K562 (cell line): ENCODE results near the gene PRCC. TPM values are rescaled to one million over a fixed set of nuclear protein-coding genes. Genes with fewer than 3 reads are reported as not detected.

Experiments used
- ATAC-seq: fragments of 200-7000 bp; cut with Tn5 transposase; 3 replicates; pipeline ENCODE4 v1.9.1; 2020; ENCODE audit warnings: moderate library complexity
- BruUV-seq: library from RNA; stranded (reverse); fragments of 400-500 nt; replicated peaks from 2 replicates; lab custom pipeline; 2021; lab: Mats Ljungman, UMichigan
- CTCF ChIA-PET: fragments of 300-600 bp; formaldehyde crosslinking; extraction: SDS; loops from one replicate; lab custom pipeline; 2021; ENCODE audit warnings: low intra/inter-chr PET ratio; lab: Yijun Ruan, JAX
- POLR2A ChIA-PET: fragments of 300-600, 350-650 bp; sonication (Branson Sonifier 250); formaldehyde crosslinking; extraction: SDS; loops from one replicate; lab custom pipeline; 2021; ENCODE audit warnings: antibody characterized with exemption, inconsistent platforms; lab: Yijun Ruan, JAX
- DNase-seq, 4 experiments: peaks; one replicate each; pipeline versions ENCODE4 v3.0.0 to v3.0.0-alpha.2; 2011 to 2018; ENCODE audit warnings: low spot score in 3 of 4, mixed read lengths in 3 of 4; ENCODE audit errors: extremely low read depth in 1 of 4
- FAIRE-seq: peaks from 2 replicates; lab custom pipeline; 2011; peaks lifted over from hg19 to GRCh38; lab: Jason Lieb, UNC
- H2AFZ ChIP-seq: 2 replicates; pipeline ENCODE4 v1.6.0; 2011; ENCODE audit warnings: low read depth, low read length, control low read depth, inconsistent platforms
- H3K27ac ChIP-seq: fragments of 200-600 bp; 3 replicates; pipeline ENCODE4 v1.8.0; 2011; ENCODE audit warnings: low read depth, mild to moderate bottlenecking, control low read depth, inconsistent platforms, low read length, moderate library complexity, mixed read lengths; ENCODE audit errors: extremely low read depth
- H3K27me3 ChIP-seq, 2 experiments: fragments of 300-600 bp in 1 of 2; 2 replicates in 1 of 2; 3 replicates in 1 of 2; pipeline versions ENCODE4 v1.6.0 to v1.8.0; 2011; ENCODE audit warnings: inconsistent platforms in 2 of 2, low read length in 2 of 2, mild to moderate bottlenecking in 1 of 2, mixed read lengths in 1 of 2, moderate library complexity in 1 of 2; ENCODE audit not compliant: control insufficient read depth in 2 of 2, insufficient read depth in 2 of 2
- H3K36me3 ChIP-seq: fragments of 300-600 bp; 3 replicates; pipeline ENCODE4 v1.8.0; 2011; ENCODE audit warnings: mild to moderate bottlenecking, low read length, inconsistent platforms; ENCODE audit not compliant: control insufficient read depth, insufficient read depth
- H3K4me1 ChIP-seq, 2 experiments: fragments of 200-600 bp in 1 of 2; replicated peaks in 1 of 2; 2 replicates in 1 of 2; 3 replicates in 1 of 2; pipeline versions ENCODE4 v1.5.1 to v1.8.0; 2011; ENCODE audit warnings: inconsistent platforms in 2 of 2, low read length in 2 of 2, mild to moderate bottlenecking in 1 of 2, mixed read lengths in 1 of 2, moderate library complexity in 1 of 2; ENCODE audit not compliant: control insufficient read depth in 2 of 2, insufficient read depth in 2 of 2
- H3K4me2 ChIP-seq: 2 replicates; pipeline ENCODE4 v1.6.1; 2011; ENCODE audit warnings: low read length, control low read depth, inconsistent platforms, mixed read lengths; ENCODE audit not compliant: insufficient read depth
- H3K4me3 ChIP-seq: fragments of 200-600 bp; sonication (generic), shearing (Covaris generic); 2 replicates; pipeline ENCODE4 v1.5.1; 2016; ENCODE audit warnings: control low read depth, inconsistent platforms
- H3K79me2 ChIP-seq: fragments of 200-600 bp; 3 replicates; pipeline ENCODE4 v1.8.0; 2011; ENCODE audit warnings: low read length, inconsistent platforms; ENCODE audit not compliant: control insufficient read depth, insufficient read depth
- H3K9ac ChIP-seq, 2 experiments: 2 replicates each; pipeline versions ENCODE4 v1.6.0 to v1.6.1; 2011; ENCODE audit warnings: low read depth in 2 of 2, low read length in 2 of 2, control low read depth in 1 of 2, inconsistent platforms in 1 of 2, mild to moderate bottlenecking in 1 of 2, mixed read lengths in 1 of 2; ENCODE audit not compliant: insufficient read depth in 1 of 2
- H3K9me1 ChIP-seq: one replicate; pipeline ENCODE4 v1.6.0; 2011; ENCODE audit warnings: inconsistent platforms, mild to moderate bottlenecking, low read length, moderate library complexity; ENCODE audit not compliant: control insufficient read depth, insufficient read depth
- H3K9me3 ChIP-seq: replicated peaks from 2 replicates; pipeline ENCODE4 v1.5.1; 2011; ENCODE audit warnings: low read depth, low read length, inconsistent platforms; ENCODE audit not compliant: control insufficient read depth, insufficient read depth
- H4K20me1 ChIP-seq: replicated peaks from 2 replicates; pipeline ENCODE4 v1.6.1; 2011; ENCODE audit warnings: low read length, inconsistent platforms, mixed read lengths; ENCODE audit not compliant: control insufficient read depth, insufficient read depth
- ADNP ChIP-seq: fragments of 200-800 bp; sonication (Bioruptor generic); IDR thresholded peaks from 2 replicates; pipeline ENCODE4 v1.6.1; 2016; ENCODE audit warnings: missing genetic modification characterization, missing compliant biosample characterization
- BCOR ChIP-seq: fragments of 450-650 bp; IDR thresholded peaks from 2 replicates; pipeline ENCODE4 v1.6.1; 2016
- HEY1 ChIP-seq: fragments of 250-450 bp; sonication (Bioruptor Pico); IDR thresholded peaks from 2 replicates; pipeline ENCODE4 v1.5.0; 2020; ENCODE audit warnings: mild to moderate bottlenecking, moderate library complexity, borderline replicate concordance
- KDM1A ChIP-seq, 2 experiments: fragments of 450-650 bp; IDR thresholded peaks; 2 replicates each; pipeline ENCODE4 v1.6.1; 2016; ENCODE audit warnings: mild to moderate bottlenecking in 2 of 2
- MAZ ChIP-seq, 2 experiments: fragments of 450-650 bp in 1 of 2; sonication (generic) in 1 of 2; formaldehyde crosslinking; IDR thresholded peaks in 1 of 2; conservative IDR thresholded peaks in 1 of 2; 2 replicates each; pipeline versions ENCODE4 v1.4.0 to v1.5.0; 2020; ENCODE audit warnings: mild to moderate bottlenecking in 1 of 2, missing genetic modification reagents in 1 of 2
- RBM25 ChIP-seq: fragments of 200-400 bp; formaldehyde crosslinking; IDR thresholded peaks from 2 replicates; pipeline ENCODE4 v1.6.1; 2018; ENCODE audit warnings: low read length, low read depth, moderate library complexity; ENCODE audit not compliant: severe bottlenecking
- RCOR1 ChIP-seq, 2 experiments: IDR thresholded peaks; 2 replicates each; pipeline ENCODE4 v1.6.1; 2012; ENCODE audit warnings: low read depth in 2 of 2, low read length in 2 of 2, borderline replicate concordance in 1 of 2, improper control_type of control experiment in 1 of 2
- THAP7 ChIP-seq: fragments of 250-450 bp; sonication (Bioruptor Pico); IDR thresholded peaks from 2 replicates; pipeline ENCODE4 v1.5.0; 2021
- ZFP1 ChIP-seq: fragments of 450-650 bp; formaldehyde crosslinking; IDR thresholded peaks from 2 replicates; pipeline ENCODE4 v1.4.0; 2020; ENCODE audit warnings: mild to moderate bottlenecking, mixed read lengths
- ZFP36 ChIP-seq: fragments of 150-350 bp; IDR thresholded peaks from 2 replicates; pipeline ENCODE4 v1.6.1; 2018; ENCODE audit warnings: low read length, low read depth; ENCODE audit not compliant: partially characterized antibody
- WGBS: fragments of 100-300 bp; shearing (Covaris generic); methylation state at CpG from one replicate; pipeline ENCODE4 v1.1.6; 2016; ENCODE audit warnings: low coverage, mixed read lengths; ENCODE audit not compliant: insufficient coverage; ENCODE audit errors: missing lambda C conversion rate; 5-methylcytosine and 5-hydroxymethylcytosine counted together
- in situ Hi-C: fragments of 300-500 bp; cut with MboI; formaldehyde crosslinking; loops from 4 replicates; pipeline ENCODE4 v1.15.0; 2018; ENCODE audit warnings: inconsistent platforms, mixed read lengths
- intact Hi-C: fragments of 100-400 bp; cut with micrococcal nuclease; formaldehyde crosslinking; loops from 2 replicates; pipeline ENCODE4 v1.14.2; 2022
- polyA plus RNA-seq, 8 experiments: library from polyadenylated mRNA; depleted of rRNA in 4 of 8; stranded (reverse) in 5 of 8; unstranded in 3 of 8; fragments of >200 nt; fragmentation: Nextera tagmentation in 2 of 8; fragmentation: Illumina TruSeq in 1 of 8; extraction: Ambion mirVana in 2 of 8; extraction: Trizol in 1 of 8; gene quantifications; 2 replicates each; pipeline versions ENCODE4 v1.2.1 to v1.2.3, GENCODE V29; 2011 to 2014; ENCODE audit warnings: inconsistent platforms in 1 of 8, missing spikeins in 1 of 8
- total RNA-seq, 7 experiments: library from RNA; depleted of rRNA in 6 of 7; stranded (reverse); fragments of >200 nt in 6 of 7; fragmentation: Illumina TruSeq in 2 of 7; extraction: Trizol in 2 of 7; gene quantifications; 2 replicates each; pipeline versions ENCODE4 v1.2.1 to v1.2.3, GENCODE V29; 2011 to 2021; ENCODE audit warnings: low replicate concordance in 1 of 7

The PRCC gene
- total and polyA plus RNA-seq, 9 of the 15 experiments (the other 6 are each of a cell fraction or from before 2014, with no cell fraction given) = 23.9 to 201 (median 41.1) TPM

DNA sequence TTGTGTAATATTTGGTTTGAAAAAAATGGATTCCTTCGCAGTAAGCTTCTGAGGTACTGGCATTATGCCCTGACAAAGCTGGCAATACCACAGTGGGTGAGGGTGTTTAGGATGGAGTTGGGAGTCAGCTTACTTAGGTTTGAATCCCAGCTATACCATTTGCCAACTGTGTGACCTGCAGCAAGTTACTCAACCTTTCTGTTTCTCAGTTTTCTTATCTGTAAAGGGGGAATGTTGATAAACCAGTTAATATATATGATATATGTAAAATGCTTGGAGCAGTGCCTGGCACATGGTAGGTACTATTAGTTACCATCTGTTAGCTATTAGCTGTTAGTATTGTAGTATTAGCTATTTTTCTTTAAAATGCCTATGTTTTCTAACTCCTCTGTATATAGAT is 11.0 kb upstream of the PRCC start:
- 86% methylated on average over 1 of the region's 1 CpG for WGBS
- in situ Hi-C loops (no loop called here), intact Hi-C loops (no loop called here)
- Histone ChIP-seq H3K36me3 (no peaks in the 10 kb centered on the region), H3K4me1 (peaks cover 40 to 42% of the 10 kb centered on the region in 2 experiments; a peak in 4 of 5 replicates), H3K9me1 (no peaks in the 10 kb centered on the region), H4K20me1 (no peaks in the 10 kb centered on the region), H2AFZ (no peak overlapping the region), H3K4me3 (no peak overlapping the region), H3K27me3 (no peaks in the 10 kb centered on the region), H3K9me3 (no peaks in the 10 kb centered on the region), H3K79me2 (peaks cover 34% of the 10 kb centered on the region), H3K4me2 (no peak overlapping the region), H3K27ac (no peak overlapping the region), H3K9ac (no peak overlapping the region)
- TF ChIP-seq RCOR1 (IDR thresholded peaks at IDR 0.05; ENCODE audit: borderline replicate concordance in 1 of 2, low read depth in 2 of 2, low read length in 2 of 2) (peak in 1 of 2 experiments; percentile 58; a peak in 2 of 4 replicates), ZFP36 (peak; percentile 58), RBM25 (peak; percentile 95), THAP7 (no peak), KDM1A (IDR thresholded peaks at IDR 0.05) (peak in 1 of 2 experiments; percentile 57; a peak in 1 of 4 replicates), ADNP (tag) (0 out of 2 replicates have a peak, but pooled peaks have one; percentile 36), ZFP1 (CRISPR knock-in tag) (no peak), BCOR (peak; percentile 84; the same call in 1 of the 2 replicates), MAZ (CRISPR knock-in tag; conservative IDR thresholded peaks at IDR 0.05 in 1 of 2, IDR thresholded peaks at IDR 0.05 in 1 of 2) (0 out of 4 replicates have a peak, but pooled peaks of 1 of the 2 experiments have one; percentile 23), HEY1 (CRISPR knock-in tag) (no peak)
- no TSS peak for BruUV-seq
- ATAC-seq (no peak), DNase-seq (no peak), FAIRE-seq (no peak)
- ChIA-PET CTCF (no interaction called here), POLR2A (interaction anchor here (0.9 to 4.6 kb wide), 5 partner anchors 10 to 67 kb away, joined by 3 to 27 read pairs (median 4); partner anchors contain the start of genes ISG20L2, METTL25B, MRPL24 and PRCC)
